Measurements from ENCODE around the gene COMMD3. TPM values are rescaled to one million over a fixed set of nuclear protein-coding genes. Genes with fewer than 3 reads are reported as not detected.
"Not testable (repeated sequence)": the region's sequence is repeated elsewhere in the genome, so short reads cannot be mapped to it uniquely, and the experiment has no call there.

Gene COMMD3
- total RNA-seq, 1 experiment from 2014 or later: 43.5 TPM

- POLR2A ChIA-PET (ENCODE audit: unreplicated experiment): no interaction called here
- TF ChIP-seq CTCF (conservative IDR thresholded peaks at IDR 0.05) (no peak), EZH2 (IDR thresholded peaks at IDR 0.05; ENCODE audit: low read depth) (no peak)
- CTCF ChIA-PET: no interaction called here
- no TSS peak for BruUV-seq (replicated peaks)
- intact Hi-C loops (cut with micrococcal nuclease; ENCODE audit: unreplicated experiment): no loop called here
- no peaks in the 10 kb centered on the region for H3K36me3 ChIP-seq (ENCODE audit: low read depth)
- no peak overlapping the region for H3K27ac ChIP-seq
- H3F3A ChIP-seq (ENCODE audit: insufficient read depth, low read depth): no peaks in the 10 kb centered on the region
- H4K20me1 ChIP-seq (ENCODE audit: insufficient read depth): no peaks in the 10 kb centered on the region
- no peak overlapping the region for H3K4me3 ChIP-seq
- H3K4me2 ChIP-seq: no peak overlapping the region
- no peaks in the 10 kb centered on the region for H3K79me2 ChIP-seq (ENCODE audit: low read depth)
- H3K9me2 ChIP-seq (ENCODE audit: insufficient read depth): no peaks in the 10 kb centered on the region
- H3K4me1 ChIP-seq (replicated peaks; ENCODE audit: insufficient read depth): no peaks in the 10 kb centered on the region
- no peak overlapping the region for H2AFZ ChIP-seq
- H3K9me3 ChIP-seq (ENCODE audit: insufficient read depth, low read depth): no peaks in the 10 kb centered on the region
- DNase-seq: no peak
- H3K27me3 ChIP-seq (ENCODE audit: insufficient read depth, low read depth): no peaks in the 10 kb centered on the region
Measured at GRCh38 chr10:22351131-22351703, 35.0 kb downstream of the COMMD3 start.

- H3K27me3 ChIP-seq (ENCODE audit: insufficient read depth, low read depth): no peaks in the 10 kb centered on the region
- H3K79me2 ChIP-seq (ENCODE audit: low read depth): no peaks in the 10 kb centered on the region
- no peak for DNase-seq
- H3K36me3 ChIP-seq (ENCODE audit: low read depth): no peaks in the 10 kb centered on the region
- no peak overlapping the region for H3K4me2 ChIP-seq
- no peak overlapping the region for H2AFZ ChIP-seq
- H3K9me2 ChIP-seq (ENCODE audit: insufficient read depth): no peaks in the 10 kb centered on the region
- H3K27ac ChIP-seq: no peak overlapping the region
- BruUV-seq (replicated peaks): no TSS peak
- H3F3A ChIP-seq (ENCODE audit: insufficient read depth, low read depth): no peaks in the 10 kb centered on the region
- H3K4me1 ChIP-seq (replicated peaks; ENCODE audit: insufficient read depth): no peaks in the 10 kb centered on the region
- H4K20me1 ChIP-seq (ENCODE audit: insufficient read depth): no peaks in the 10 kb centered on the region
- TF ChIP-seq EZH2 (IDR thresholded peaks at IDR 0.05; ENCODE audit: low read depth): no peak
- TF ChIP-seq CTCF (conservative IDR thresholded peaks at IDR 0.05): no peak
- POLR2A ChIA-PET (ENCODE audit: unreplicated experiment): no interaction called here
- H3K9me3 ChIP-seq (ENCODE audit: insufficient read depth, low read depth): no peaks in the 10 kb centered on the region
- intact Hi-C loops (cut with micrococcal nuclease; ENCODE audit: unreplicated experiment): no loop called here
- no peak overlapping the region for H3K4me3 ChIP-seq
- CTCF ChIA-PET: no interaction called here
Measured at GRCh38 chr10:22356324-22356873, 40.2 kb downstream of the COMMD3 start.

GRCh38 chr10:22357770-22358169 lies 41.6 kb downstream of the COMMD3 start:
- H2AFZ ChIP-seq; CTCF ChIA-PET; POLR2A ChIA-PET (ENCODE audit: unreplicated experiment); H3K9me3 ChIP-seq (ENCODE audit: insufficient read depth, low read depth); BruUV-seq (replicated peaks); H3K4me1 ChIP-seq (replicated peaks; ENCODE audit: insufficient read depth); DNase-seq; H3K4me3 ChIP-seq; H3K9me2 ChIP-seq (ENCODE audit: insufficient read depth); H3K79me2 ChIP-seq (ENCODE audit: low read depth); H3K4me2 ChIP-seq; H3K36me3 ChIP-seq (ENCODE audit: low read depth); H4K20me1 ChIP-seq (ENCODE audit: insufficient read depth); H3F3A ChIP-seq (ENCODE audit: insufficient read depth, low read depth); H3K27me3 ChIP-seq (ENCODE audit: insufficient read depth, low read depth); intact Hi-C loops (cut with micrococcal nuclease; ENCODE audit: unreplicated experiment); H3K27ac ChIP-seq: not testable (repeated sequence)

- Histone ChIP-seq H3K9me3 (ENCODE audit: insufficient read depth, low read depth) (no peaks in the 10 kb centered on the region), H3K27me3 (ENCODE audit: insufficient read depth, low read depth) (no peaks in the 10 kb centered on the region), H2AFZ (no peak overlapping the region), H3K9me2 (ENCODE audit: insufficient read depth) (no peaks in the 10 kb centered on the region), H3K79me2 (ENCODE audit: low read depth) (no peaks in the 10 kb centered on the region), H3K4me3 (no peak overlapping the region), H3K36me3 (ENCODE audit: low read depth) (no peaks in the 10 kb centered on the region), H3K4me1 (replicated peaks; ENCODE audit: insufficient read depth) (no peaks in the 10 kb centered on the region), H3F3A (ENCODE audit: insufficient read depth, low read depth) (no peaks in the 10 kb centered on the region), H3K4me2 (no peak overlapping the region), H3K27ac (no peak overlapping the region), H4K20me1 (ENCODE audit: insufficient read depth) (no peaks in the 10 kb centered on the region)
- no TSS peak for BruUV-seq (replicated peaks)
- ChIA-PET POLR2A (ENCODE audit: unreplicated experiment) (no interaction called here), CTCF (no interaction called here)
- no peak for DNase-seq
- TF ChIP-seq CTCF (conservative IDR thresholded peaks at IDR 0.05) (no peak), EZH2 (IDR thresholded peaks at IDR 0.05; ENCODE audit: low read depth) (no peak)
- intact Hi-C loops (cut with micrococcal nuclease; ENCODE audit: unreplicated experiment): no loop called here
Measured at GRCh38 chr10:22363305-22363704, 47.1 kb downstream of the COMMD3 start.

All from PC-9 (cell line).